ENCODE measurements around the gene HNRNPM.
A peak's percentile ranks its signal among the peaks of the same experiment; 100 is the strongest.

HNRNPM gene

GRCh38 chr19:8396563-8397203 lies 48.1 kb upstream of the HNRNPM start:
- Histone ChIP-seq H3K9ac (ENCODE audit: low read length) (no peak overlapping the region), H3K79me2 (ENCODE audit: low read length) (peaks cover 58% of the 10 kb centered on the region), H3K9me3 (ENCODE audit: insufficient read depth, low read length) (no peaks in the 10 kb centered on the region), H3K4me2 (ENCODE audit: low read length) (no peak overlapping the region), H3K4me3 (ENCODE audit: low read length) (no peak overlapping the region), H3K4me1 (ENCODE audit: low read length) (no peaks in the 10 kb centered on the region), H3K36me3 (replicated peaks; ENCODE audit: low read depth, low read length) (peaks cover 4% of the 10 kb centered on the region), H2AFZ (ENCODE audit: low read depth, low read length) (no peak overlapping the region), H4K20me1 (ENCODE audit: insufficient read depth, low read length) (peaks cover 59% of the 10 kb centered on the region), H3K27me3 (ENCODE audit: low read depth, low read length) (no peaks in the 10 kb centered on the region), H3K27ac (ENCODE audit: low read length) (no peak overlapping the region)
- TF ChIP-seq CTCF (IDR thresholded peaks at IDR 0.05; ENCODE audit: low read depth, low read length): peak; percentile 55
- TF ChIP-seq EZH2phosphoT487 (IDR thresholded peaks at IDR 0.05; ENCODE audit: low read depth): no peak

- Histone ChIP-seq H3K4me3 (ENCODE audit: low read length) (no peak overlapping the region), H3K27me3 (ENCODE audit: low read depth, low read length) (no peaks in the 10 kb centered on the region), H3K36me3 (replicated peaks; ENCODE audit: low read depth, low read length) (peaks cover 4% of the 10 kb centered on the region), H2AFZ (ENCODE audit: low read depth, low read length) (no peak overlapping the region), H4K20me1 (ENCODE audit: insufficient read depth, low read length) (peaks cover 53% of the 10 kb centered on the region), H3K9ac (ENCODE audit: low read length) (no peak overlapping the region), H3K79me2 (ENCODE audit: low read length) (peaks cover 52% of the 10 kb centered on the region), H3K9me3 (ENCODE audit: insufficient read depth, low read length) (no peaks in the 10 kb centered on the region), H3K4me2 (ENCODE audit: low read length) (no peak overlapping the region), H3K27ac (ENCODE audit: low read length) (no peak overlapping the region), H3K4me1 (ENCODE audit: low read length) (no peaks in the 10 kb centered on the region)
- no peak for TF ChIP-seq EZH2phosphoT487 (IDR thresholded peaks at IDR 0.05; ENCODE audit: low read depth)
- TF ChIP-seq CTCF (IDR thresholded peaks at IDR 0.05; ENCODE audit: low read depth, low read length): no peak
Measured at GRCh38 chr19:8397271-8397670, 47.5 kb upstream of the HNRNPM start.

- Histone ChIP-seq H3K27me3 (ENCODE audit: low read depth, low read length) (no peaks in the 10 kb centered on the region), H2AFZ (ENCODE audit: low read depth, low read length) (no peak overlapping the region), H3K4me3 (ENCODE audit: low read length) (no peak overlapping the region), H3K4me2 (ENCODE audit: low read length) (no peak overlapping the region), H3K4me1 (ENCODE audit: low read length) (no peaks in the 10 kb centered on the region), H3K36me3 (replicated peaks; ENCODE audit: low read depth, low read length) (peaks cover 4% of the 10 kb centered on the region), H3K79me2 (ENCODE audit: low read length) (peaks cover 49% of the 10 kb centered on the region), H3K9me3 (ENCODE audit: insufficient read depth, low read length) (no peaks in the 10 kb centered on the region), H4K20me1 (ENCODE audit: insufficient read depth, low read length) (peaks cover 52% of the 10 kb centered on the region), H3K9ac (ENCODE audit: low read length) (no peak overlapping the region), H3K27ac (ENCODE audit: low read length) (no peak overlapping the region)
- TF ChIP-seq CTCF (IDR thresholded peaks at IDR 0.05; ENCODE audit: low read depth, low read length) (no peak), EZH2phosphoT487 (IDR thresholded peaks at IDR 0.05; ENCODE audit: low read depth) (no peak)
Measured at GRCh38 chr19:8397746-8398310, 46.9 kb upstream of the HNRNPM start.

GRCh38 chr19:8398311-8398771 lies 46.4 kb upstream of the HNRNPM start:
- Histone ChIP-seq H3K9me3 (ENCODE audit: insufficient read depth, low read length) (no peaks in the 10 kb centered on the region), H4K20me1 (ENCODE audit: insufficient read depth, low read length) (peaks cover 47% of the 10 kb centered on the region), H3K27ac (ENCODE audit: low read length) (no peak overlapping the region), H3K27me3 (ENCODE audit: low read depth, low read length) (no peaks in the 10 kb centered on the region), H3K79me2 (ENCODE audit: low read length) (peaks cover 44% of the 10 kb centered on the region), H2AFZ (ENCODE audit: low read depth, low read length) (no peak overlapping the region), H3K36me3 (replicated peaks; ENCODE audit: low read depth, low read length) (peaks cover 4% of the 10 kb centered on the region), H3K4me1 (ENCODE audit: low read length) (no peaks in the 10 kb centered on the region), H3K4me2 (ENCODE audit: low read length) (no peak overlapping the region), H3K9ac (ENCODE audit: low read length) (no peak overlapping the region), H3K4me3 (ENCODE audit: low read length) (no peak overlapping the region)
- TF ChIP-seq EZH2phosphoT487 (IDR thresholded peaks at IDR 0.05; ENCODE audit: low read depth) (no peak), CTCF (IDR thresholded peaks at IDR 0.05; ENCODE audit: low read depth, low read length) (no peak)
